H1 (cell line): ENCODE data around the gene COL4A1. TPM values are rescaled to one million over a fixed set of nuclear protein-coding genes. Genes with fewer than 3 reads are reported as not detected.

Source experiments
- ASH2L ChIP-seq: fragments of 200-600, 300-600 bp; sonication (generic); IDR thresholded peaks from one replicate; pipeline ENCODE4 v1.7.1; 2017; ENCODE audit warnings: low read length
- BCL11A ChIP-seq, 2 experiments: IDR thresholded peaks; one replicate each; pipeline ENCODE4 v1.6.1; 2011; ENCODE audit warnings: low read depth in 2 of 2, low read length in 2 of 2, mild to moderate bottlenecking in 2 of 2
- CBX5 ChIP-seq: fragments of 300-800, 300-1000 bp; sonication (generic); IDR thresholded peaks from 2 replicates; pipeline ENCODE4 v1.7.1; 2016; ENCODE audit warnings: antibody characterized with exemption, low read length, low read depth
- CEBPB ChIP-seq: IDR thresholded peaks from 2 replicates; pipeline ENCODE4 v1.6.1; 2012; ENCODE audit warnings: low read depth, low read length
- CHD1 ChIP-seq: IDR thresholded peaks from 2 replicates; pipeline ENCODE4 v1.6.1; 2012; ENCODE audit warnings: low read depth, low read length, improper control_type of control experiment
- E2F6 ChIP-seq: IDR thresholded peaks from 2 replicates; pipeline ENCODE4 v1.6.1; 2012; ENCODE audit warnings: inconsistent platforms
- EGR1 ChIP-seq: IDR thresholded peaks from 2 replicates; pipeline ENCODE4 v1.6.1; 2011; ENCODE audit warnings: low read depth, low read length, borderline replicate concordance
- EZH2 ChIP-seq: fragments of 200-600 bp; sonication (generic); IDR thresholded peaks from 2 replicates; pipeline ENCODE4 v1.7.1; 2012; ENCODE audit warnings: low read depth, mild to moderate bottlenecking, moderate library complexity, low read length, inconsistent platforms; ENCODE audit not compliant: severe bottlenecking
- KDM1A ChIP-seq: fragments of 200-600, 300-600 bp; sonication (generic); IDR thresholded peaks from 2 replicates; pipeline ENCODE4 v1.7.1; 2016; ENCODE audit warnings: mild to moderate bottlenecking, low read length, borderline replicate concordance
- MAX ChIP-seq: IDR thresholded peaks from 2 replicates; pipeline ENCODE4 v1.6.1; 2012; ENCODE audit warnings: inconsistent platforms
- PHF8 ChIP-seq: fragments of 200-600 bp; sonication (generic); conservative IDR thresholded peaks from 2 replicates; pipeline ENCODE4 v1.7.1; 2012; ENCODE audit warnings: low read depth, mild to moderate bottlenecking, inconsistent platforms, low read length, moderate library complexity
- POU5F1 ChIP-seq: IDR thresholded peaks from 2 replicates; pipeline ENCODE4 v1.6.1; 2011; ENCODE audit warnings: low read depth, mild to moderate bottlenecking, low read length, moderate library complexity
- RNF2 ChIP-seq: fragments of 200-900, 300-1000 bp; sonication (generic); IDR thresholded peaks from 2 replicates; pipeline ENCODE4 v1.7.1; 2016; ENCODE audit warnings: borderline replicate concordance, low read depth, mild to moderate bottlenecking, antibody characterized with exemption, low read length; ENCODE audit not compliant: poor library complexity, severe bottlenecking; ENCODE audit errors: missing control alignments
- SAP30 ChIP-seq: fragments of 300-600 bp; sonication (generic); IDR thresholded peaks from 2 replicates; pipeline ENCODE4 v1.7.1; 2012; ENCODE audit warnings: low read length, moderate library complexity, mild to moderate bottlenecking, inconsistent platforms; ENCODE audit not compliant: insufficient read depth, insufficient replicate concordance
- SIRT6 ChIP-seq: IDR thresholded peaks from one replicate; pipeline ENCODE4 v1.7.1; 2012; ENCODE audit warnings: low read length, inconsistent platforms
- SP2 ChIP-seq: IDR thresholded peaks from 2 replicates; pipeline ENCODE4 v1.6.1; 2012; ENCODE audit warnings: mild to moderate bottlenecking, low read length, inconsistent platforms
- SP4 ChIP-seq: IDR thresholded peaks from 2 replicates; pipeline ENCODE4 v1.6.1; 2012; ENCODE audit warnings: low read length, inconsistent platforms
- TAF1 ChIP-seq: IDR thresholded peaks from 2 replicates; pipeline ENCODE4 v1.6.1; 2011; ENCODE audit warnings: mild to moderate bottlenecking, low read depth, low read length
- TBP ChIP-seq: IDR thresholded peaks from 2 replicates; pipeline ENCODE4 v1.6.1; 2011; ENCODE audit warnings: low read depth, low read length, improper control_type of control experiment
- ZNF274 ChIP-seq: IDR thresholded peaks from 2 replicates; pipeline ENCODE4 v1.7.0; 2012; ENCODE audit warnings: low read length, borderline replicate concordance; ENCODE audit errors: extremely low read depth
- polyA plus RNA-seq, 7 experiments: library from polyadenylated mRNA; depleted of rRNA in 3 of 7; stranded (reverse) in 5 of 7; unstranded in 2 of 7; fragments of >200 nt in 5 of 7; fragments of 200-250 nt in 2 of 7; gene quantifications; 1 replicate in 5 of 7; 2 replicates in 1 of 7; 4 replicates in 1 of 7; pipeline versions ENCODE4 v1.2.1 to v1.2.3, GENCODE V29; 2011 to 2013; ENCODE audit warnings: missing spikeins in 2 of 7, mixed read lengths in 2 of 7
- total RNA-seq: library from RNA; stranded (reverse); fragmentation: NEBNext Ultra II Directional; extraction: Animal tissue kit (Norgen Biotek cat#: 25700); gene quantifications from 2 replicates; pipeline ENCODE4 v1.2.1, GENCODE V29; 2021

The COL4A1 gene
- total and polyA plus RNA-seq, 2 of the 8 experiments (the other 6 are each of a cell fraction or from before 2014, with no cell fraction given) = 30.7 to 82.0 TPM

GRCh38 chr13:110308656-110309359 is 1.9 kb upstream of the COL4A1 start (continued):
- TF ChIP-seq EZH2 (no peak), SAP30 (no peak), BCL11A (IDR thresholded peaks at IDR 0.05; ENCODE audit: low read depth in 2 of 2, low read length in 2 of 2) (no peak), MAX (peak; percentile 18; the same call in 1 of the 2 replicates), CBX5 (no peak), CHD1 (no peak), RNF2 (no peak), KDM1A (no peak), SP2 (no peak), E2F6 (no peak), ASH2L (peak; percentile 10), PHF8 (no peak), POU5F1 (no peak), SIRT6 (no peak), EGR1 (no peak), ZNF274 (no peak), CEBPB (no peak), SP4 (no peak), TAF1 (0 out of 2 replicates have a peak, but pooled peaks have one; percentile 32), TBP (no peak)
